HepG2 (cell line): ENCODE data around the gene SPAG4. TPM values are rescaled to one million over a fixed set of nuclear protein-coding genes. Genes with fewer than 3 reads are reported as not detected.

Experiments
- ASH2L ChIP-seq: fragments of 300-600, 200-600 bp; sonication (generic); IDR thresholded peaks from 2 replicates; pipeline ENCODE4 v1.7.0; 2017; ENCODE audit warnings: low read depth, mild to moderate bottlenecking, moderate library complexity, mixed read lengths, low read length; ENCODE audit not compliant: insufficient read length
- HOXA9 ChIP-seq: sonication (generic); formaldehyde crosslinking; IDR thresholded peaks from 2 replicates; pipeline ENCODE4 v1.8.1; 2022; ENCODE audit warnings: missing genetic modification reagents, mild to moderate bottlenecking, moderate library complexity, borderline replicate concordance
- LCORL ChIP-seq, 2 experiments: fragments of 450-650 bp in 1 of 2; sonication (generic) in 1 of 2; formaldehyde crosslinking in 1 of 2; IDR thresholded peaks; 2 replicates each; pipeline versions ENCODE4 v1.5.0 to v1.6.1; 2017 to 2020; ENCODE audit warnings: antibody characterized with exemption in 1 of 2, missing genetic modification reagents in 1 of 2
- MEIS1 ChIP-seq: sonication (generic); formaldehyde crosslinking; IDR thresholded peaks from 2 replicates; pipeline ENCODE4 v1.9.0; 2021; ENCODE audit warnings: mild to moderate bottlenecking, missing genetic modification reagents, moderate library complexity, borderline replicate concordance
- MTF1 ChIP-seq: sonication (generic); formaldehyde crosslinking; IDR thresholded peaks from 2 replicates; pipeline ENCODE4 v1.5.0; 2020; ENCODE audit warnings: missing genetic modification reagents
- WIZ ChIP-seq: sonication (generic); formaldehyde crosslinking; IDR thresholded peaks from 2 replicates; pipeline ENCODE4 v1.5.1; 2020; ENCODE audit warnings: mild to moderate bottlenecking, missing genetic modification reagents
- ZBTB20 ChIP-seq: sonication (generic); formaldehyde crosslinking; IDR thresholded peaks from 2 replicates; pipeline ENCODE4 v1.8.1; 2023; ENCODE audit warnings: missing genetic modification reagents, low read depth, mild to moderate bottlenecking, borderline replicate concordance
- ZKSCAN1 ChIP-seq: fragments of 150-350 bp; IDR thresholded peaks from 2 replicates; pipeline ENCODE4 v1.6.1; 2014; ENCODE audit warnings: low read length
- ZNF207 ChIP-seq: fragments of 450-650 bp; IDR thresholded peaks from 2 replicates; pipeline ENCODE4 v1.6.1; 2016; ENCODE audit warnings: antibody characterized with exemption, borderline replicate concordance
- ZNF234 ChIP-seq: sonication (generic); formaldehyde crosslinking; conservative IDR thresholded peaks from 2 replicates; pipeline ENCODE4 v1.5.1; 2020; ENCODE audit warnings: mild to moderate bottlenecking, missing genetic modification reagents
- ZNF235 ChIP-seq: sonication (generic); formaldehyde crosslinking; IDR thresholded peaks from 2 replicates; pipeline ENCODE4 v1.8.1; 2023; ENCODE audit warnings: mild to moderate bottlenecking, missing genetic modification reagents, borderline replicate concordance
- ZNF256 ChIP-seq: sonication (generic); formaldehyde crosslinking; conservative IDR thresholded peaks from 2 replicates; pipeline ENCODE4 v1.4.0; 2020; ENCODE audit warnings: missing genetic modification reagents
- ZNF317 ChIP-seq: sonication (generic); formaldehyde crosslinking; IDR thresholded peaks from 2 replicates; pipeline ENCODE4 v1.5.0; 2020; ENCODE audit warnings: mild to moderate bottlenecking, missing genetic modification reagents
- ZNF572 ChIP-seq: sonication (generic); formaldehyde crosslinking; IDR thresholded peaks from 2 replicates; pipeline ENCODE4 v1.5.1; 2020; ENCODE audit warnings: mild to moderate bottlenecking, missing genetic modification reagents
- ZNF674 ChIP-seq: sonication (generic); formaldehyde crosslinking; IDR thresholded peaks from 2 replicates; pipeline ENCODE4 v1.5.0; 2020; ENCODE audit warnings: low read depth, mild to moderate bottlenecking, missing genetic modification reagents
- ZSCAN31 ChIP-seq: sonication (generic); formaldehyde crosslinking; IDR thresholded peaks from 2 replicates; pipeline ENCODE4 v1.5.0; 2020; ENCODE audit warnings: low read depth, mild to moderate bottlenecking, missing genetic modification reagents
- polyA plus RNA-seq, 8 experiments: library from polyadenylated mRNA; depleted of rRNA in 3 of 8; stranded (reverse) in 7 of 8; unstranded in 1 of 8; fragments of >200 nt; fragmentation: Illumina TruSeq in 4 of 8; extraction: Trizol in 4 of 8; gene quantifications; 2 replicates each; pipeline versions ENCODE4 v1.2.1 to v1.2.3, GENCODE V29; 2011 to 2016; ENCODE audit warnings: low read depth in 4 of 8, missing spikeins in 1 of 8, mixed read lengths in 1 of 8; ENCODE audit not compliant: insufficient read depth in 1 of 8
- total RNA-seq, 5 experiments: library from RNA; depleted of rRNA; stranded (reverse); fragments of >200 nt; fragmentation: Illumina TruSeq; extraction: Trizol; gene quantifications; 2 replicates each; pipeline ENCODE4 v1.2.3, GENCODE V29; 2016; ENCODE audit warnings: low read depth in 1 of 5
- TF ChIP-seq, protein P1 (sequence below): IDR thresholded peaks from 2 replicates; pipeline ENCODE4 v1.6.1; 2012; ENCODE audit warnings: low read length, improper control_type of control experiment
- TF ChIP-seq, protein P2 (sequence below): sonication (generic); formaldehyde crosslinking; IDR thresholded peaks from 2 replicates; pipeline ENCODE4 v1.5.1; 2020; ENCODE audit warnings: mild to moderate bottlenecking, missing genetic modification reagents, borderline replicate concordance

Gene SPAG4
- total and polyA plus RNA-seq, 2 of the 13 experiments (the other 11 are each of a cell fraction or from before 2014, with no cell fraction given): 5.8 to 137 TPM

DNA sequence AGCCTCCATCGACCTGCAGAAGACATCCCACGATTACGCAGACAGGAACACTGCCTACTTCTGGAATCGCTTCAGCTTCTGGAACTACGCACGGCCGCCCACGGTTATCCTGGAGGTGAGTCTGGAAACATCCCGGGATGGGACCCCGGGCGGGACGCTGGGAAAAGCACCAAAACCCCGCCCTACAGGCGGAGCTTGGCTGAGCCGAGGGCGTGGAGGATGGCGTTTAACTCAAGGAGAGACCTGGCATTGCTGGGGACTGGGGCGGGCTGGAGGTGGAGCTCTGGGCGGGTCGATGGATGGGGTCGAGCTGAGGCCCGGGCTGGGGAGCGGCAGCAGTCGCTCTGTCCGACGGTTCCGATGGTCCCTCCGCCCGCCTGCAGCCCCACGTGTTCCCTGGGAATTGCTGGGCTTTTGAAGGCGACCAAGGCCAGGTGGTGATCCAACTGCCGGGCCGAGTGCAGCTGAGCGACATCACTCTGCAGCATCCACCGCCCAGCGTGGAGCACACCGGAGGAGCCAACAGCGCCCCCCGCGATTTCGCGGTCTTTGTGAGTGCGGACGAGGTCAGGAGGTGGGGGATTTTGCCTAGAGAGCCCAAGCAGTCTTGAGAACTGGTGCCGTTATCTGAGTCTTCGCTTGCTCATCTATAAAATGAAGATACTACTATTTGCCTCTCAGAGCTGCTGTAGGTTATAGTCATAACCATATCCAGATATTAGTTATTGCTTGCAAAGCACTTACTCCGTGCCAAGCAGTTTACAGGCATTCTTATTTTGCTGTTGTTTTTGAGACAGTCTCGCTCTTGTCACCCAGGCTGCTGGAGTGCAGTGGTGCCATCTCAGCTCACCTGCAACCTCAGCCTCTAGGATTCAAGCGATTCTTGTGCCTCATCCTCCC lies 3.8 kb downstream of the SPAG4 start (continued):
- TF ChIP-seq, protein P1, sequence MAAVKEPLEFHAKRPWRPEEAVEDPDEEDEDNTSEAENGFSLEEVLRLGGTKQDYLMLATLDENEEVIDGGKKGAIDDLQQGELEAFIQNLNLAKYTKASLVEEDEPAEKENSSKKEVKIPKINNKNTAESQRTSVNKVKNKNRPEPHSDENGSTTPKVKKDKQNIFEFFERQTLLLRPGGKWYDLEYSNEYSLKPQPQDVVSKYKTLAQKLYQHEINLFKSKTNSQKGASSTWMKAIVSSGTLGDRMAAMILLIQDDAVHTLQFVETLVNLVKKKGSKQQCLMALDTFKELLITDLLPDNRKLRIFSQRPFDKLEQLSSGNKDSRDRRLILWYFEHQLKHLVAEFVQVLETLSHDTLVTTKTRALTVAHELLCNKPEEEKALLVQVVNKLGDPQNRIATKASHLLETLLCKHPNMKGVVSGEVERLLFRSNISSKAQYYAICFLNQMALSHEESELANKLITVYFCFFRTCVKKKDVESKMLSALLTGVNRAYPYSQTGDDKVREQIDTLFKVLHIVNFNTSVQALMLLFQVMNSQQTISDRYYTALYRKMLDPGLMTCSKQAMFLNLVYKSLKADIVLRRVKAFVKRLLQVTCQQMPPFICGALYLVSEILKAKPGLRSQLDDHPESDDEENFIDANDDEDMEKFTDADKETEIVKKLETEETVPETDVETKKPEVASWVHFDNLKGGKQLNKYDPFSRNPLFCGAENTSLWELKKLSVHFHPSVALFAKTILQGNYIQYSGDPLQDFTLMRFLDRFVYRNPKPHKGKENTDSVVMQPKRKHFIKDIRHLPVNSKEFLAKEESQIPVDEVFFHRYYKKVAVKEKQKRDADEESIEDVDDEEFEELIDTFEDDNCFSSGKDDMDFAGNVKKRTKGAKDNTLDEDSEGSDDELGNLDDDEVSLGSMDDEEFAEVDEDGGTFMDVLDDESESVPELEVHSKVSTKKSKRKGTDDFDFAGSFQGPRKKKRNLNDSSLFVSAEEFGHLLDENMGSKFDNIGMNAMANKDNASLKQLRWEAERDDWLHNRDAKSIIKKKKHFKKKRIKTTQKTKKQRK: no peak
- TF ChIP-seq ZNF674 (CRISPR knock-in tag) (0 out of 2 replicates have a peak, but pooled peaks have one; percentile 61), WIZ (CRISPR knock-in tag) (peak; percentile 90; the same call in 1 of the 2 replicates), LCORL (IDR thresholded peaks at IDR 0.05) (no peak), LCORL (CRISPR knock-in tag; IDR thresholded peaks at IDR 0.05) (peak; percentile 96), ZNF317 (CRISPR knock-in tag) (peak; percentile 94), MTF1 (CRISPR knock-in tag) (0 out of 2 replicates have a peak, but pooled peaks have one; percentile 82), ZNF235 (CRISPR knock-in tag) (peak; percentile 92; the same call in 1 of the 2 replicates), MEIS1 (CRISPR knock-in tag) (peak; percentile 93), ZKSCAN1 (no peak), ZBTB20 (CRISPR knock-in tag) (peak; percentile 68; the same call in 1 of the 2 replicates), ZNF234 (CRISPR knock-in tag) (0 out of 2 replicates have a peak, but pooled peaks have one; percentile 77), ZSCAN31 (CRISPR knock-in tag) (no peak; the same call in 1 of the 2 replicates), ZNF572 (no peak), ZNF207 (no peak), ZNF256 (CRISPR knock-in tag) (0 out of 2 replicates have a peak, but pooled peaks have one; percentile 74), HOXA9 (no peak; the same call in 1 of the 2 replicates), ASH2L (peak; percentile 78)
- TF ChIP-seq, protein P2, sequence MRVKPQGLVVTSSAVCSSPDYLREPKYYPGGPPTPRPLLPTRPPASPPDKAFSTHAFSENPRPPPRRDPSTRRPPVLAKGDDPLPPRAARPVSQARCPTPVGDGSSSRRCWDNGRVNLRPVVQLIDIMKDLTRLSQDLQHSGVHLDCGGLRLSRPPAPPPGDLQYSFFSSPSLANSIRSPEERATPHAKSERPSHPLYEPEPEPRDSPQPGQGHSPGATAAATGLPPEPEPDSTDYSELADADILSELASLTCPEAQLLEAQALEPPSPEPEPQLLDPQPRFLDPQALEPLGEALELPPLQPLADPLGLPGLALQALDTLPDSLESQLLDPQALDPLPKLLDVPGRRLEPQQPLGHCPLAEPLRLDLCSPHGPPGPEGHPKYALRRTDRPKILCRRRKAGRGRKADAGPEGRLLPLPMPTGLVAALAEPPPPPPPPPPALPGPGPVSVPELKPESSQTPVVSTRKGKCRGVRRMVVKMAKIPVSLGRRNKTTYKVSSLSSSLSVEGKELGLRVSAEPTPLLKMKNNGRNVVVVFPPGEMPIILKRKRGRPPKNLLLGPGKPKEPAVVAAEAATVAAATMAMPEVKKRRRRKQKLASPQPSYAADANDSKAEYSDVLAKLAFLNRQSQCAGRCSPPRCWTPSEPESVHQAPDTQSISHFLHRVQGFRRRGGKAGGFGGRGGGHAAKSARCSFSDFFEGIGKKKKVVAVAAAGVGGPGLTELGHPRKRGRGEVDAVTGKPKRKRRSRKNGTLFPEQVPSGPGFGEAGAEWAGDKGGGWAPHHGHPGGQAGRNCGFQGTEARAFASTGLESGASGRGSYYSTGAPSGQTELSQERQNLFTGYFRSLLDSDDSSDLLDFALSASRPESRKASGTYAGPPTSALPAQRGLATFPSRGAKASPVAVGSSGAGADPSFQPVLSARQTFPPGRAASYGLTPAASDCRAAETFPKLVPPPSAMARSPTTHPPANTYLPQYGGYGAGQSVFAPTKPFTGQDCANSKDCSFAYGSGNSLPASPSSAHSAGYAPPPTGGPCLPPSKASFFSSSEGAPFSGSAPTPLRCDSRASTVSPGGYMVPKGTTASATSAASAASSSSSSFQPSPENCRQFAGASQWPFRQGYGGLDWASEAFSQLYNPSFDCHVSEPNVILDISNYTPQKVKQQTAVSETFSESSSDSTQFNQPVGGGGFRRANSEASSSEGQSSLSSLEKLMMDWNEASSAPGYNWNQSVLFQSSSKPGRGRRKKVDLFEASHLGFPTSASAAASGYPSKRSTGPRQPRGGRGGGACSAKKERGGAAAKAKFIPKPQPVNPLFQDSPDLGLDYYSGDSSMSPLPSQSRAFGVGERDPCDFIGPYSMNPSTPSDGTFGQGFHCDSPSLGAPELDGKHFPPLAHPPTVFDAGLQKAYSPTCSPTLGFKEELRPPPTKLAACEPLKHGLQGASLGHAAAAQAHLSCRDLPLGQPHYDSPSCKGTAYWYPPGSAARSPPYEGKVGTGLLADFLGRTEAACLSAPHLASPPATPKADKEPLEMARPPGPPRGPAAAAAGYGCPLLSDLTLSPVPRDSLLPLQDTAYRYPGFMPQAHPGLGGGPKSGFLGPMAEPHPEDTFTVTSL (CRISPR knock-in tag): 0 out of 2 replicates have a peak, but pooled peaks have one; percentile 9
